Measurements from ENCODE around the gene SMARCB1. TPM values are rescaled to one million over a fixed set of nuclear protein-coding genes. Genes with fewer than 3 reads are reported as not detected.

The SMARCB1 gene
- total RNA-seq, 2 experiments from 2014 or later = 102 to 104 TPM

- CTCF ChIA-PET = interaction anchor here (3.4 kb wide), 1 partner anchor 13 kb away, joined by 15 read pairs; no protein-coding TSS in a partner anchor
- POLR2A ChIA-PET = no interaction called here
Measured at GRCh38 chr22:23836692-23837495, 50.1 kb downstream of the SMARCB1 start.

DNA sequence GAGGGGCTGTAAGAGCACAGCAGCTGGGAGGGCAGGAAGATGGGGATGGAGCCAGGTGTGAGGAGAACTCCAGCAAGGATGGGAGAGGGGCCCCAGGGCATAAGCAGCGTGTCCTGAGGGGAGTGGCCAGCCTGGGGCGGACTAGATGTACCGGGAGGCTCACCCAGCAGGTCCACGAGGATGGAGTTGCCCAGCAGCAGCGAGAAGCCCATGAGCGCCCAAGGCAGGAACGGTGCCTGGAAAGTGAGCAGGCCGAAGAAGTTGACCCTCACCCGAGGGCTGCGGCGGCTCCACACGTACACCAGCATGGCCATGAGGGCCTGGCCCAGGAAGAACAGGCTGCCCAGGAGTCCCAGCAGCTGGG lies 50.7 kb downstream of the SMARCB1 start:
- ChIA-PET CTCF (interaction anchor here (1.4 kb wide), 1 partner anchor 12 kb away, joined by 3 read pairs; no protein-coding TSS in a partner anchor), POLR2A (interaction anchor here (1.3 kb wide), 1 partner anchor 70 kb away, joined by 3 read pairs; no protein-coding TSS in a partner anchor)

- ChIA-PET POLR2A (interaction anchor here (1.3 kb wide), 1 partner anchor 71 kb away, joined by 3 read pairs; no protein-coding TSS in a partner anchor), CTCF (interaction anchor here (1.4 kb wide), 1 partner anchor 11 kb away, joined by 3 read pairs; no protein-coding TSS in a partner anchor)
Measured at GRCh38 chr22:23837911-23838680, 51.3 kb downstream of the SMARCB1 start.

- CTCF ChIA-PET = interaction anchor here (1.0 to 1.4 kb wide), 2 partner anchors 11 to 51 kb away, joined by 3 read pairs; no protein-coding TSS in a partner anchor
- POLR2A ChIA-PET = interaction anchor here (1.3 kb wide), 1 partner anchor 72 kb away, joined by 3 read pairs; no protein-coding TSS in a partner anchor
Measured at GRCh38 chr22:23838681-23839468, 52.1 kb downstream of the SMARCB1 start, which contains the start of gene DERL3. Gene DERL3, minus strand, starts transcription at chr22:23839006. Its CDS starts 19 bp downstream, at chr22:23838987.

GRCh38 chr22:23840026-23840425 lies 53.3 kb downstream of the SMARCB1 start:
- ChIA-PET POLR2A (interaction anchor here (0.7 kb wide), 1 partner anchor 230 kb away, joined by 6 read pairs; no protein-coding TSS in a partner anchor), CTCF (interaction anchor here (1.0 kb wide), 1 partner anchor 52 kb away, joined by 3 read pairs; no protein-coding TSS in a partner anchor)

DNA sequence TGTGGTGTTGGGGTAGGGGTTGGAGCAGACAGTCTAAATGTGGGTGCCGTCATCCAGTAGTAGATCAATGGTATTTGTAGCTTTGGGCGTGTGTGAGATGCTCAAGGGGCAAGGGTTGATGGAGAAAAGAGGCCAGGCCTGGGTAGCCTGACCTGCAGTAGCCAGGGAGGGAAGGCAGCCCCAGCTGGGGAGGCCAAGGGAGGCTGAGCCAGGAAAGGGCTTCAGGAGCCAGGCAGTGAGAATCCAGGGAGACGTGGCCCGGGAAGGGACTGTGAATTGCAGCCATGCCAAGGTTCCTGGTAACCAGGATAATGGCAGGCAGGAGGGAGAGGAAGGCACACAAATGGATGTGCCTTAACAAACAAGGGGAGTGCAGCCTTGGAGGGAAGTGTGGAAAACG lies 54.5 kb downstream of the SMARCB1 start:
- ChIA-PET CTCF (interaction anchor here (0.9 kb wide), 1 partner anchor 8 kb away, joined by 4 read pairs; no protein-coding TSS in a partner anchor), POLR2A (no interaction called here)

GRCh38 chr22:23841736-23842445 lies 55.1 kb downstream of the SMARCB1 start:
- POLR2A ChIA-PET = no interaction called here
- CTCF ChIA-PET = interaction anchor here (0.9 kb wide), 1 partner anchor 8 kb away, joined by 4 read pairs; no protein-coding TSS in a partner anchor

GRCh38 chr22:23842599-23842998 lies 55.8 kb downstream of the SMARCB1 start:
- CTCF ChIA-PET = no interaction called here
- POLR2A ChIA-PET = no interaction called here

DNA sequence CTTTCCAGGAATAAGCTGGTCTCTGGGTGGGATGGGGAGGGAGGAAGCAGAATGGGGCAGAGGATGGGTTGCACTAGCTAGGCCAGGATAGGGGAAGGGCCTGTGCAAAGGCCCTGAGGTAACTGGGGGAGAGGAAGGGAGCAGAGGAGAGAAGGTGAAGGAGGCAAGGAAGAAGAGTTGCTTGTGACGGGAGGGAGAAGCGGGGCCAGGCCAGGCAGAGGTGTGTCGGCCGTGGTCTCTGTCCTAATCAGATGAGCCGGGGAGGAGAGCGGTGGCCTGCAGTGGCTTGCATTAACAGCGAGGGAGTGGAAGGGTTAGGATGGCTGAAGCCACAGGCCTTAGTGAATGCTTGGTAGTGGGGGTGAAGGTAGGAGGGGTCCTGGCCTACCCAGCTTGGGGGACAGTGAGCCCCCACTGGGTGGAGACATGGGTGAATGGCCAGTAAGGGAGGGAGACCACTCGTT lies 58.0 kb downstream of the SMARCB1 start:
- ChIA-PET POLR2A (no interaction called here), CTCF (interaction anchor here (1.6 kb wide), 1 partner anchor 14 kb away, joined by 4 read pairs; no protein-coding TSS in a partner anchor)

DNA sequence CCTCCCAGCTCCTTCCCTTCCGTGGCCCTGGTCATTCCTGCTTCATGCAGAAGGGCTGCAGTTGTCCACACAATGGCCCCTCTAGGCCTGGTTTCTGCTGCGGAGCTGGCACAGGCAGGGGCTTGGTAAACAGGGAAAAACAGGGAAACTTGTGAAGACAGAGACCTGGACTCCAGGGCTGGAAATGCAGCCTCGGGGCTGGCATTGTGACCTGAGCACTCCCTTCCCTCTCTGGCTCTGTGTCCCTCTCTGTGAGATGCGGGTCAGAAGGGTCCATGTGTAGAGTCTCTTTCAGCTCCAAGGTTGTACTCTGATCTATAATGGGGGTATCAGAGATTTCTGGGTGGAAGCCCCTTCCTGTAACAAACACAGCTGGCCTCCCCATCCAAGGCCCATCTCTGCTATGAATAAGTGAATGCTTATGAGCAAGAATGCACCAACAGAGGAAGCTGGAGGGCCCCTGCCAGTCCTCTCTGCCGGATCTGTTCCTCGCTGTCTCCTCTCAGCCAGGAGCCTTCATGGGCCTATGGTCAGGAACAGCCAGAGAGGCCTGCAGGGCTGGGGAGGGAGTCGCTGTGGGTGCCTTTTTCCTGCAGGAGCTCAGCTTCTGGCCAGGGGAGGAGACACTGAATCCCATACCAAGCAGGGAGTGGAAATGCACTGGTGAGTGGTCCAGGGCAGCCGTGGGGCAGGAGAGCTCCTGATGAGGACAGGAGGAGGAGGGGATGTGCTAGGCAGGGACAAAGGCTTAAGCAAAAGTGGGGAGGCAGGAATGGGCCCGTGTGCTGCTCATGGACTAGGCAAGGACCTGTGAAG lies 58.7 kb downstream of the SMARCB1 start:
- POLR2A ChIA-PET = no interaction called here
- CTCF ChIA-PET = interaction anchor here (1.6 kb wide), 1 partner anchor 13 kb away, joined by 4 read pairs; no protein-coding TSS in a partner anchor

GRCh38 chr22:23846081-23846469 lies 59.3 kb downstream of the SMARCB1 start:
- POLR2A ChIA-PET = no interaction called here
- CTCF ChIA-PET = interaction anchor here (1.6 kb wide), 1 partner anchor 13 kb away, joined by 4 read pairs; no protein-coding TSS in a partner anchor

DNA sequence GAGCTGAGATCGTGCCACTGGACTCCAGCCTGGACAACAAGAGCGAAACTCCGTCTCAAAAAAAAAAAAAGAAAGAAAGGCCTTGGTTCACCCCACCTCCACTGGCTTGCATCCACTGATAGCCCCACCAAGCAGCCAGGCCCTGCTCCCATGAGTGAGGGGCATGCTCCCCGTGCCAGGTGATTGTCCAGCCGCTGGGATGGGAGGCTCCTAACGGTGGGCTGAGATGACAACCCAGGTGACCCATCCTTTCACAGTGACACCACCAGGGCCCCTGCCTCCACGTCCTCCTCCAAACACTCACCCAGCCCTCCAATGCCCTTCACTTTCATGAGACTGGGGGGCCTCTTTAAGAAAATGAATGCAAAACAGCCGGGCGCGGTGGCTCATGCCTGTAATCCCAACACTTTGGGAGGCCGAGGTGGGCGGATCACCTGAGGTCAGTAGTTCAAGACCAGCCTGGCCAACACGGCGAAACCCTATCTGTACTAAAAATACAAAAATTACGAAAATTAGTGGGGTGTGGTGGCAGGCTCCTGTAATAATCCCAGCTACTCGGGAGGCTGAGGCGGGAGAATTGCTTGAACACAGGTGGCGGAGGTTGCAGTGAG lies 60.6 kb downstream of the SMARCB1 start:
- POLR2A ChIA-PET = no interaction called here
- CTCF ChIA-PET = interaction anchor here (0.7 to 3.3 kb wide), 2 partner anchors 11 to 19 kb away, joined by 3 to 24 read pairs; partner anchors contain the start of gene SLC2A11

DNA sequence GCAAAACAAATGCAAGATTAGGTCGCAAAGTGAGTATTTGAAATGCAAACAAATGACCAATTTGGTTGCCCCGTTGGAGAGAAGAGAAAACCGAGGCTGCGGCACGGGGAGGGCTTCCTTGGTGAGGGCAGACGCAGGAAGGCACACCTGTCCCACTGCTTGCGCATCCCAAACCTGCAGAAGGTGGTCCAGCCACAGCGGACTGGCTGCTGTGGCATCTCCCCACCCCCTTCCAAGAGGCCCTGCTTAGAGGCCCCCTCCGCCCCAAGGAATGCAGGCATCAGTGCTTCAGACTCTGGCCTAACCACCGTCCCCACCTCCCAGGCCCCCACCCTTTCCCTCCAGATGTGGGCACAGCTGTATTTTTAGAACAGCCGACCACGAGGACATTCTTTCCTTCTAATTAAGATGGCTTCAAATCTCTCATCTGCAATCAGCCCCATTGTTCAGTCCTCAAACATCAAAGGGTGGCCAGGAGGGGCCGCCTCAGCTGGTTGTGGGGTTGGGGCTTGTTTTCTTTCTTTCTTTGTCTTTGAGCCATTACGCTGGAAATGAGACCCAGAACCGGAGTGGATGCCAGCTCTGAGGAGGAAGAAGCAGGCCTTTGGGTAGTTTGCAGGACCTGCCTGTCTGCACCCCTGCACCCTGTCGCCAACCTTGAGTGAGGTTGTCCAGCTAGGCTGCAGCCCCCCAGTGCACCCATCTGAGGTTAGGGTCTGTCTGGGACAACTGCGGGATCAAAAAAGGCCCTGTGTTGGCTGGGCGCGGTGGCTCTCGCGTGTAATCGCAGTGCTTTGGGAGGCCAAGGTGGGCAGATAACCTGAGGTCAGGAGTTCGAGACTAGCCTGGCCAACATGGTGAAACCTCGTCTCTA lies 61.5 kb downstream of the SMARCB1 start:
- ChIA-PET POLR2A (no interaction called here), CTCF (interaction anchor here (1.1 to 3.3 kb wide), 3 partner anchors 10 to 80 kb away, joined by 3 to 24 read pairs (median 21); partner anchors contain the start of genes CHCHD10 and SLC2A11)

DNA sequence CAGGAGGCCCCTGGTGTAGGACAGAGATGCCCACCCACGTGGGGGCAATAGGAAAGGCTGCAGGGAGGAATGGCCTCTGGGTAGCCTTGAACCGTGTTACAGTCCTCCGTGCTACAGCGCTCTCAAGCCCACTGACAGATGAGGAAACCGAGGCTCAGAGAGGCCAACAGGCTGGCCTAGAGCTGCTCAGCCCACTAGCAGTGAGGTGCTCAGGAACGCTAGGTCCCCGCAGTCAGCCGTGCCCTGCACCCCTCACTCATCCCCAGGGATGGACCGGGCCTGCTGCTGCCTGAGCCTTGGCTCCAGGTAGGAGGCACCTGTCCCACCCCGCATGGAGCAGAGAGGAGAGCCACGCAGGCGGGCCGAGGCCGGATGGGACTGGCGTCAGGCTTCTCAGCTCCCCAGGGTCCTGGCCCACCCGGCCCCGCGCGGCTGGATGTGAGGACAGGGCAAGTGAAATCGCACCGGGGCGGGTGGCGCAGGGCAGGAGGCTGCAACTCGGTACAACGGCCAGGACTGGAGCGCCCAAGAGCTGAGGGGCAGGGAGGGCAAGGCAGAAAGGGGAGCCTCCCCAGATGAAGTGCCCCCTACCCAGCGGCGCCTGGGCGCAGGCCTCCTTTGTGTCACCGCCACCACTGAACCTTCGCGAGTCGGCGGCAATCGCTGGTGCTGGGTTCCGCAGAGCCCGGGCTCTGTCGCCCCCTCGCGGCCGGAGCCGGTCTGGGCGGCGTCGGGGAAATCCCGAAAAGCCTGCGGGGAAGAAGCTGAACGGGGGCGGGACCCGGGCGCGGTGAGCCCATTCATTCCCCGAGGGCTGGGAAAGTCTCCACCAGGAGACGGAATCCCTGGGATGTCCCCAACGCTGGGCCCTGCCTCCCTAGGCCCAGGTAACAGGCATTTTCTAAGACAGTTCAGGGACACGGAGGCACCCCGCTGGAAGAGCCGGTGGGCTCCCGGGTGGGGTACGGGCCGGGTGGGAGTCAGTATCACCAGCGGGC lies 62.5 kb downstream of the SMARCB1 start:
- CTCF ChIA-PET = interaction anchor here (0.6 to 3.3 kb wide), 30 partner anchors 8 to 251 kb away, joined by 3 to 24 read pairs (median 4); partner anchors contain the start of genes C22orf15, CHCHD10, DERL3 and SLC2A11
- POLR2A ChIA-PET = interaction anchor here (0.6 kb wide), 1 partner anchor 103 kb away, joined by 9 read pairs; no protein-coding TSS in a partner anchor
